WERI-Rb-1 (cell line): ENCODE results near the gene EMC6.

Source experiments
- DNase-seq: peaks from one replicate; pipeline ENCODE4 v3.0.0-alpha.2; 2020
- H3K27ac ChIP-seq: fragments of 250-450 bp; sonication (Bioruptor Pico); 2 replicates; pipeline ENCODE4 v1.5.1; 2020; ENCODE audit warnings: mild to moderate bottlenecking, moderate library complexity
- H3K27me3 ChIP-seq: fragments of 250-450 bp; sonication (Bioruptor Pico); 2 replicates; pipeline ENCODE4 v1.5.1; 2021; ENCODE audit warnings: mild to moderate bottlenecking, low read depth, moderate library complexity; ENCODE audit not compliant: insufficient read depth, severe bottlenecking
- H3K36me3 ChIP-seq: fragments of 250-450 bp; sonication (Bioruptor Pico); 2 replicates; pipeline ENCODE4 v1.5.1; 2020; ENCODE audit warnings: mild to moderate bottlenecking, moderate library complexity
- H3K4me3 ChIP-seq: 2 replicates; pipeline ENCODE4 v1.5.1; 2011; ENCODE audit warnings: low read depth, mild to moderate bottlenecking, control low read depth, low read length
- H3K9me3 ChIP-seq: fragments of 250-450 bp; sonication (Bioruptor Pico); 2 replicates; pipeline ENCODE4 v1.5.1; 2021; ENCODE audit warnings: mild to moderate bottlenecking, moderate library complexity; ENCODE audit not compliant: severe bottlenecking
- CTCF ChIP-seq: IDR thresholded peaks from 2 replicates; pipeline ENCODE4 v1.5.1; 2011; ENCODE audit warnings: low read depth, mild to moderate bottlenecking, control low read depth, inconsistent platforms, low read length

The EMC6 gene

GRCh38 chr17:3710951-3711383, 42.4 kb downstream of the EMC6 start:
- no peaks in the 10 kb centered on the region for H3K27me3 ChIP-seq
- H3K27ac ChIP-seq, result no peak overlapping the region
- TF ChIP-seq CTCF, result no peak
- no peak overlapping the region for H3K4me3 ChIP-seq
- no peaks in the 10 kb centered on the region for H3K9me3 ChIP-seq
- H3K36me3 ChIP-seq, result peaks cover 33% of the 10 kb centered on the region
- DNase-seq, result no peak

GRCh38 chr17:3712811-3713463, 44.3 kb downstream of the EMC6 start:
- no peak for DNase-seq
- H3K36me3 ChIP-seq, result peaks cover 48% of the 10 kb centered on the region
- H3K27me3 ChIP-seq, result no peaks in the 10 kb centered on the region
- TF ChIP-seq CTCF, result no peak
- no peak overlapping the region for H3K4me3 ChIP-seq
- no peaks in the 10 kb centered on the region for H3K9me3 ChIP-seq
- no peak overlapping the region for H3K27ac ChIP-seq

GRCh38 chr17:3715296-3715695, 46.7 kb downstream of the EMC6 start:
- peaks cover 63% of the 10 kb centered on the region for H3K36me3 ChIP-seq
- no peak for DNase-seq
- H3K9me3 ChIP-seq, result no peaks in the 10 kb centered on the region
- no peak overlapping the region for H3K27ac ChIP-seq
- H3K27me3 ChIP-seq, result no peaks in the 10 kb centered on the region
- H3K4me3 ChIP-seq, result no peak overlapping the region
- no peak for TF ChIP-seq CTCF

GRCh38 chr17:3718201-3718600, 49.6 kb downstream of the EMC6 start:
- H3K27me3 ChIP-seq, result no peaks in the 10 kb centered on the region
- H3K27ac ChIP-seq, result no peak overlapping the region
- peaks cover 61% of the 10 kb centered on the region for H3K36me3 ChIP-seq
- H3K4me3 ChIP-seq, result no peak overlapping the region
- no peak for DNase-seq
- H3K9me3 ChIP-seq, result no peaks in the 10 kb centered on the region
- no peak for TF ChIP-seq CTCF

- H3K36me3 ChIP-seq, result peaks cover 62% of the 10 kb centered on the region
- no peaks in the 10 kb centered on the region for H3K27me3 ChIP-seq
- no peak for TF ChIP-seq CTCF
- H3K27ac ChIP-seq, result no peak overlapping the region
- no peak for DNase-seq
- H3K4me3 ChIP-seq, result no peak overlapping the region
- no peaks in the 10 kb centered on the region for H3K9me3 ChIP-seq
Observed at GRCh38 chr17:3719265-3719664, 50.7 kb downstream of the EMC6 start.
